ENCODE results near the gene EPB41L2.

- TF ChIP-seq CTCF (IDR thresholded peaks at IDR 0.05) (no peak), POLR2A (IDR thresholded peaks at IDR 0.05) (no peak)
These were observed 2.8 kb upstream of the EPB41L2 start for GRCh38 chr6:131065824-131066171.
